WTC11 (cell line): ENCODE results near the gene ZNF436.

Experiments
- ARID4B ChIP-seq: sonication (generic); formaldehyde crosslinking; IDR thresholded peaks from 2 replicates; pipeline ENCODE4 v1.8.0; 2023; ENCODE audit warnings: missing genetic modification reagents, mild to moderate bottlenecking, borderline replicate concordance
- ATF1 ChIP-seq: sonication (generic); formaldehyde crosslinking; IDR thresholded peaks from 2 replicates; pipeline ENCODE4 v1.8.1; 2023; ENCODE audit warnings: mild to moderate bottlenecking, moderate library complexity, missing genetic modification reagents
- CBFB ChIP-seq: sonication (generic); formaldehyde crosslinking; IDR thresholded peaks from 2 replicates; pipeline ENCODE4 v1.8.1; 2022; ENCODE audit warnings: mild to moderate bottlenecking, low read depth, missing genetic modification reagents
- CREM ChIP-seq: sonication (generic); formaldehyde crosslinking; IDR thresholded peaks from 2 replicates; pipeline ENCODE4 v1.8.1; 2022; ENCODE audit warnings: mild to moderate bottlenecking, missing genetic modification reagents, moderate library complexity
- E2F5 ChIP-seq: sonication (generic); formaldehyde crosslinking; IDR thresholded peaks from 2 replicates; pipeline ENCODE4 v1.8.1; 2022; ENCODE audit warnings: mild to moderate bottlenecking, moderate library complexity, missing genetic modification reagents
- FOXJ3 ChIP-seq: sonication (generic); formaldehyde crosslinking; IDR thresholded peaks from 2 replicates; pipeline ENCODE4 v1.9.0; 2021; ENCODE audit warnings: missing genetic modification reagents, mild to moderate bottlenecking, borderline replicate concordance
- FOXP1 ChIP-seq: sonication (generic); formaldehyde crosslinking; IDR thresholded peaks from 2 replicates; pipeline ENCODE4 v1.8.0; 2022; ENCODE audit warnings: missing genetic modification reagents, mild to moderate bottlenecking, moderate library complexity, borderline replicate concordance
- HMGA2 ChIP-seq: fragments of 250-450 bp; sonication (Bioruptor Pico); IDR thresholded peaks from 2 replicates; pipeline ENCODE4 v1.4.0; 2021; ENCODE audit warnings: mild to moderate bottlenecking, moderate library complexity
- KAT7 ChIP-seq: sonication (generic); formaldehyde crosslinking; IDR thresholded peaks from 2 replicates; pipeline ENCODE4 v1.8.1; 2023; ENCODE audit warnings: missing genetic modification reagents, mild to moderate bottlenecking, borderline replicate concordance
- MYBL2 ChIP-seq: sonication (generic); formaldehyde crosslinking; IDR thresholded peaks from 2 replicates; pipeline ENCODE4 v1.8.1; 2023; ENCODE audit warnings: mild to moderate bottlenecking, moderate library complexity, missing genetic modification reagents
- ZNF232 ChIP-seq: sonication (generic); formaldehyde crosslinking; IDR thresholded peaks from 2 replicates; pipeline ENCODE4 v1.8.0; 2022; ENCODE audit warnings: mild to moderate bottlenecking, missing genetic modification reagents
- ZNF416 ChIP-seq: fragments of 250-450 bp; sonication (Bioruptor Pico); IDR thresholded peaks from 2 replicates; pipeline ENCODE4 v1.9.0; 2021; ENCODE audit warnings: mild to moderate bottlenecking, inconsistent platforms
- TF ChIP-seq, protein P1 (sequence below): fragments of 200-600 bp; IDR thresholded peaks from 2 replicates; pipeline ENCODE4 v1.8.0; 2022; ENCODE audit warnings: antibody characterized with exemption
- TF ChIP-seq, protein P2 (sequence below): sonication (generic); formaldehyde crosslinking; IDR thresholded peaks from 2 replicates; pipeline ENCODE4 v1.8.0; 2022; ENCODE audit warnings: mild to moderate bottlenecking, missing genetic modification reagents

DNA sequence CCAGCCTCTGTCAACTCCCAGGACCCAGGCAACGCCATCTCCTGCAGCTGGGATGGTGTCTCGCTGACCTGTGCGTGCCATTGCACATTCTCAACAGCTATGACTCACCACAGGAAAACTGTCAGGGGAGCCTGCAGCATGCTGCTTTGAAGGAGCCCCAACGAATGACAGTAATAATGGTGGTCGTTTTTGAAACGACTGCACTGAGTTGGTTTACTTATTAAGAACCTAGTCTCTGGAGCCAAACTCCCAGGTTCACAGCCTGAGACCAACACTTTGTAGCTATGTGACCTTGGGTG lies 33.4 kb upstream of the ZNF436 start:
- TF ChIP-seq, protein P1, sequence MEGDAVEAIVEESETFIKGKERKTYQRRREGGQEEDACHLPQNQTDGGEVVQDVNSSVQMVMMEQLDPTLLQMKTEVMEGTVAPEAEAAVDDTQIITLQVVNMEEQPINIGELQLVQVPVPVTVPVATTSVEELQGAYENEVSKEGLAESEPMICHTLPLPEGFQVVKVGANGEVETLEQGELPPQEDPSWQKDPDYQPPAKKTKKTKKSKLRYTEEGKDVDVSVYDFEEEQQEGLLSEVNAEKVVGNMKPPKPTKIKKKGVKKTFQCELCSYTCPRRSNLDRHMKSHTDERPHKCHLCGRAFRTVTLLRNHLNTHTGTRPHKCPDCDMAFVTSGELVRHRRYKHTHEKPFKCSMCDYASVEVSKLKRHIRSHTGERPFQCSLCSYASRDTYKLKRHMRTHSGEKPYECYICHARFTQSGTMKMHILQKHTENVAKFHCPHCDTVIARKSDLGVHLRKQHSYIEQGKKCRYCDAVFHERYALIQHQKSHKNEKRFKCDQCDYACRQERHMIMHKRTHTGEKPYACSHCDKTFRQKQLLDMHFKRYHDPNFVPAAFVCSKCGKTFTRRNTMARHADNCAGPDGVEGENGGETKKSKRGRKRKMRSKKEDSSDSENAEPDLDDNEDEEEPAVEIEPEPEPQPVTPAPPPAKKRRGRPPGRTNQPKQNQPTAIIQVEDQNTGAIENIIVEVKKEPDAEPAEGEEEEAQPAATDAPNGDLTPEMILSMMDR: no peak
- TF ChIP-seq ARID4B (CRISPR knock-in tag) (no peak), MYBL2 (CRISPR knock-in tag) (no peak), ZNF232 (no peak), CREM (CRISPR knock-in tag) (no peak), ATF1 (CRISPR knock-in tag) (no peak), KAT7 (CRISPR knock-in tag) (no peak), CBFB (CRISPR knock-in tag) (no peak), FOXP1 (no peak), FOXJ3 (CRISPR knock-in tag) (no peak), ZNF416 (no peak), E2F5 (no peak), HMGA2 (CRISPR knock-in tag) (no peak)
- TF ChIP-seq, protein P2, sequence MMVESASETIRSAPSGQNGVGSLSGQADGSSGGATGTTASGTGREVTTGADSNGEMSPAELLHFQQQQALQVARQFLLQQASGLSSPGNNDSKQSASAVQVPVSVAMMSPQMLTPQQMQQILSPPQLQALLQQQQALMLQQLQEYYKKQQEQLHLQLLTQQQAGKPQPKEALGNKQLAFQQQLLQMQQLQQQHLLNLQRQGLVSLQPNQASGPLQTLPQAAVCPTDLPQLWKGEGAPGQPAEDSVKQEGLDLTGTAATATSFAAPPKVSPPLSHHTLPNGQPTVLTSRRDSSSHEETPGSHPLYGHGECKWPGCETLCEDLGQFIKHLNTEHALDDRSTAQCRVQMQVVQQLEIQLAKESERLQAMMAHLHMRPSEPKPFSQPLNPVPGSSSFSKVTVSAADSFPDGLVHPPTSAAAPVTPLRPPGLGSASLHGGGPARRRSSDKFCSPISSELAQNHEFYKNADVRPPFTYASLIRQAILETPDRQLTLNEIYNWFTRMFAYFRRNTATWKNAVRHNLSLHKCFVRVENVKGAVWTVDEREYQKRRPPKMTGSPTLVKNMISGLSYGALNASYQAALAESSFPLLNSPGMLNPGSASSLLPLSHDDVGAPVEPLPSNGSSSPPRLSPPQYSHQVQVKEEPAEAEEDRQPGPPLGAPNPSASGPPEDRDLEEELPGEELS: no peak
